ENCODE results near the gene TRAF7.
"Not testable (repeated sequence)": the region's sequence is repeated elsewhere in the genome, so short reads cannot be mapped to it uniquely, and the experiment has no call there.

Gene TRAF7

GRCh38 chr16:2198283-2198682 lies 42.7 kb downstream of the TRAF7 start:
- DNase-seq, result no peak
- H3K36me3 Mint-ChIP-seq, result no peaks in the 10 kb centered on the region
- CTCF ChIA-PET, result no interaction called here
- H3K9me3 Mint-ChIP-seq, result no peaks in the 10 kb centered on the region
- H3K4me3 Mint-ChIP-seq, result no peak overlapping the region
- H3K4me1 Mint-ChIP-seq, result peaks cover 4% of the 10 kb centered on the region
- H3K27ac Mint-ChIP-seq, result no peak overlapping the region
- peaks cover 90% of the 10 kb centered on the region for H3K27me3 Mint-ChIP-seq

- Mint-ChIP-seq H3K4me1 (peaks cover 8% of the 10 kb centered on the region), H3K4me3 (no peak overlapping the region), H3K36me3 (no peaks in the 10 kb centered on the region), H3K27me3 (peaks cover 88% of the 10 kb centered on the region), H3K9me3 (no peaks in the 10 kb centered on the region), H3K27ac (no peak overlapping the region)
- DNase-seq, result no peak
- CTCF ChIA-PET, result no interaction called here
These were observed 43.5 kb downstream of the TRAF7 start for GRCh38 chr16:2199095-2199494.

- DNase-seq, result no peak
- Mint-ChIP-seq H3K9me3 (no peaks in the 10 kb centered on the region), H3K4me3 (no peak overlapping the region), H3K27me3 (peaks cover 82% of the 10 kb centered on the region), H3K4me1 (peaks cover 12% of the 10 kb centered on the region), H3K27ac (no peak overlapping the region), H3K36me3 (no peaks in the 10 kb centered on the region)
- CTCF ChIA-PET, result no interaction called here
These were observed 44.1 kb downstream of the TRAF7 start for GRCh38 chr16:2199621-2200139.

GRCh38 chr16:2200313-2200712 lies 44.7 kb downstream of the TRAF7 start:
- no peak for DNase-seq
- H3K9me3 Mint-ChIP-seq, result no peaks in the 10 kb centered on the region
- peaks cover 76% of the 10 kb centered on the region for H3K27me3 Mint-ChIP-seq
- CTCF ChIA-PET, result no interaction called here
- H3K4me3 Mint-ChIP-seq, result no peak overlapping the region
- H3K27ac Mint-ChIP-seq, result no peak overlapping the region
- H3K36me3 Mint-ChIP-seq, result no peaks in the 10 kb centered on the region
- H3K4me1 Mint-ChIP-seq, result peaks cover 9% of the 10 kb centered on the region

GRCh38 chr16:2203119-2203688 lies 47.6 kb downstream of the TRAF7 start:
- CTCF ChIA-PET, result interaction anchor here (0.9 to 1.0 kb wide), 2 partner anchors 8 to 298 kb away, joined by 3 to 4 read pairs; no protein-coding TSS in a partner anchor
- peak overlapping the region; percentile 13 for H3K4me3 Mint-ChIP-seq

GRCh38 chr16:2204416-2205103 lies 49.0 kb downstream of the TRAF7 start:
- peaks cover 10% of the 10 kb centered on the region for H3K36me3 Mint-ChIP-seq
- peak overlapping the region; percentile 69 for H3K4me3 Mint-ChIP-seq
- peaks cover 36% of the 10 kb centered on the region for H3K27me3 Mint-ChIP-seq
- no peak for DNase-seq
- H3K4me1 Mint-ChIP-seq, result peaks cover 29% of the 10 kb centered on the region
- CTCF ChIA-PET, result no interaction called here
- no peaks in the 10 kb centered on the region for H3K9me3 Mint-ChIP-seq
- H3K27ac Mint-ChIP-seq, result peak overlapping the region; percentile 82

More at GRCh38 chr16:2203119-2203688, 47.6 kb downstream of the TRAF7 start:
- H3K9me3 Mint-ChIP-seq, H3K36me3 Mint-ChIP-seq, DNase-seq, H3K27ac Mint-ChIP-seq: not testable (repeated sequence)
- Mint-ChIP-seq H3K4me1 (peaks cover 29% of the 10 kb centered on the region), H3K27me3 (peaks cover 50% of the 10 kb centered on the region)

- CTCF ChIA-PET, result no interaction called here
- peak; percentile 91 for DNase-seq
- H3K27me3 Mint-ChIP-seq, result peaks cover 29% of the 10 kb centered on the region
- peaks cover 10% of the 10 kb centered on the region for H3K36me3 Mint-ChIP-seq
- H3K4me1 Mint-ChIP-seq, result peaks cover 29% of the 10 kb centered on the region
- no peaks in the 10 kb centered on the region for H3K9me3 Mint-ChIP-seq
- H3K27ac Mint-ChIP-seq, result peak within 1 kb of the TSS; percentile 88
- H3K4me3 Mint-ChIP-seq, result peak within 1 kb of the TSS; percentile 69
These were observed 49.8 kb downstream of the TRAF7 start, which contains the start of gene MLST8 for GRCh38 chr16:2205104-2205966. Gene MLST8 (plus strand): TSS chr16:2205454. CDS start chr16:2206086, 632 bp downstream.

GRCh38 chr16:2205967-2206313 lies 50.4 kb downstream of the TRAF7 start:
- DNase-seq, result no peak
- CTCF ChIA-PET, result no interaction called here
- H3K27me3 Mint-ChIP-seq, result peaks cover 23% of the 10 kb centered on the region
- no peaks in the 10 kb centered on the region for H3K9me3 Mint-ChIP-seq
- peak overlapping the region; percentile 69 for H3K4me3 Mint-ChIP-seq
- peak overlapping the region; percentile 88 for H3K27ac Mint-ChIP-seq
- H3K4me1 Mint-ChIP-seq, result peaks cover 29% of the 10 kb centered on the region
- H3K36me3 Mint-ChIP-seq, result peaks cover 10% of the 10 kb centered on the region

GRCh38 chr16:2206420-2206779 lies 50.8 kb downstream of the TRAF7 start:
- Mint-ChIP-seq H3K4me1 (peaks cover 29% of the 10 kb centered on the region), H3K36me3 (peaks cover 10% of the 10 kb centered on the region), H3K4me3 (peak overlapping the region; percentile 69), H3K9me3 (no peaks in the 10 kb centered on the region), H3K27me3 (peaks cover 21% of the 10 kb centered on the region), H3K27ac (peak overlapping the region; percentile 88)
- CTCF ChIA-PET, result interaction anchor here (1.0 kb wide), 1 partner anchor 12 kb away, joined by 4 read pairs; no protein-coding TSS in a partner anchor
- DNase-seq, result no peak

- no peaks in the 10 kb centered on the region for H3K9me3 Mint-ChIP-seq
- peak overlapping the region; percentile 69 for H3K4me3 Mint-ChIP-seq
- peaks cover 16% of the 10 kb centered on the region for H3K27me3 Mint-ChIP-seq
- no peak for DNase-seq
- H3K4me1 Mint-ChIP-seq, result peaks cover 32% of the 10 kb centered on the region
- CTCF ChIA-PET, result interaction anchor here (1.0 kb wide), 1 partner anchor 12 kb away, joined by 4 read pairs; no protein-coding TSS in a partner anchor
- H3K27ac Mint-ChIP-seq, result peak overlapping the region; percentile 88
- peaks cover 10% of the 10 kb centered on the region for H3K36me3 Mint-ChIP-seq
These were observed 51.3 kb downstream of the TRAF7 start for GRCh38 chr16:2206780-2207433.

GRCh38 chr16:2207872-2208271 lies 52.3 kb downstream of the TRAF7 start:
- Mint-ChIP-seq H3K4me1 (peaks cover 38% of the 10 kb centered on the region), H3K27ac (no peak overlapping the region), H3K4me3 (no peak overlapping the region), H3K9me3 (no peaks in the 10 kb centered on the region), H3K27me3 (peaks cover 7% of the 10 kb centered on the region), H3K36me3 (peaks cover 10% of the 10 kb centered on the region)
- no peak for DNase-seq
- CTCF ChIA-PET, result no interaction called here

- CTCF ChIA-PET, result interaction anchor here (0.5 kb wide), 1 partner anchor 17 kb away, joined by 3 read pairs; no protein-coding TSS in a partner anchor
- H3K27ac Mint-ChIP-seq, result no peak overlapping the region
- H3K36me3 Mint-ChIP-seq, result peaks cover 12% of the 10 kb centered on the region
- H3K4me1 Mint-ChIP-seq, result peaks cover 43% of the 10 kb centered on the region
- no peaks in the 10 kb centered on the region for H3K9me3 Mint-ChIP-seq
- DNase-seq, result no peak
- H3K4me3 Mint-ChIP-seq, result no peak overlapping the region
- peaks cover 6% of the 10 kb centered on the region for H3K27me3 Mint-ChIP-seq
These were observed 52.7 kb downstream of the TRAF7 start for GRCh38 chr16:2208308-2208707.

GRCh38 chr16:2208772-2209171 lies 53.2 kb downstream of the TRAF7 start:
- no peak overlapping the region for H3K4me3 Mint-ChIP-seq
- H3K27ac Mint-ChIP-seq, result no peak overlapping the region
- H3K4me1 Mint-ChIP-seq, result peaks cover 43% of the 10 kb centered on the region
- H3K9me3 Mint-ChIP-seq, result no peaks in the 10 kb centered on the region
- no peak for DNase-seq
- peaks cover 14% of the 10 kb centered on the region for H3K36me3 Mint-ChIP-seq
- CTCF ChIA-PET, result interaction anchor here (0.5 kb wide), 1 partner anchor 16 kb away, joined by 3 read pairs; no protein-coding TSS in a partner anchor
- H3K27me3 Mint-ChIP-seq, result peaks cover under 1% of the 10 kb centered on the region
